ENCODE results near the gene RUFY2. TPM values are rescaled to one million over a fixed set of nuclear protein-coding genes. Genes with fewer than 3 reads are reported as not detected.

Gene RUFY2
- total RNA-seq, 4 donors from 2014 or later, result 12.4 to 43.3 (median 21.6) TPM

DNA sequence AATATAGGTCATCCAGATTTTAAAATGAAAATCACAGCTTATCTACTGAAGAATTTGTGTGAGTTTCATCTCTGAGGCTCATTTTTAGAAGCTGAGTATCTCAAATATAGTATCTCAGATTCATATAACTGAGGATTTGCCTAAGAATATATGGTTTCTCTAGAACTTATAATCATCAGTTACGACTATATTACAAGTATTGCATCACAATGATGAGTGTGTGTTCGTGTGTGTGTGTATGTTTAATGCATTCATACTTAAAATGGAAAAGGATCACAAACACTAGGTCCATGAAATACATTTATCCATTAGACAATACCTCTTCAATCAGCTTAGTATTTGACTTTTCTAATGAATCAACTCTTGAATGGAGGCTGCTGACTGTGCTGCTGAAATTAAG is 21.3 kb downstream of the RUFY2 start:
- WGBS, result 85% methylated on average over 2 of the region's 2 CpGs
- Histone ChIP-seq H3K4me1 (no peaks in the 10 kb centered on the region), H3K27ac (no peak overlapping the region), H3K27me3 (no peaks in the 10 kb centered on the region), H3K9me3 (no peaks in the 10 kb centered on the region), H3K36me3 (peaks cover 96% of the 10 kb centered on the region), H3K4me3 (no peak overlapping the region)
- DNase-seq (ENCODE audit: low spot score in 2 of 2), result no peak
- TF ChIP-seq EP300 (IDR thresholded peaks at IDR 0.05) (no peak), POLR2AphosphoS5 (IDR thresholded peaks at IDR 0.05) (no peak), POLR2A (IDR thresholded peaks at IDR 0.05) (no peak), CTCF (IDR thresholded peaks at IDR 0.05) (no peak)

DNA sequence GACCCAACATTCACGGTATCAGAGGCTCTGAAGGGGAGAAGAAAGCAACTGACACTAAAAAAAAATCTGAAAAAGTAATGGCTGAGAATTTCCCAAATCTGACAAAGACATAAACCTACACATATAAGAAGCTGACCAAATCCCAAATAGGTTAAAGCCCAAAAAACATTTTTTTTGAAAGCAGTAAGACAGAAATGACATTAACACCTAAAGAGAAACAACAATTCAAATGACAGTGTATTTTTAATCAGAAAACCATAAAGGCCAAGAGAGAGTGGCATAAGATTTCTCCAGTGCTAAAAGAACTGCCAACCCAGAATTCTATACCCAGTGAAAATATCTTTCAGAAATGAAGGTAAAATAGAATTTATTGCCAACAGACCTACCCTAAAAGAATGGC is 35.5 kb downstream of the RUFY2 start:
- no peak overlapping the region for H3K27ac ChIP-seq
- no peaks in the 10 kb centered on the region for H3K27me3 ChIP-seq
- H3K36me3 ChIP-seq, result peaks cover 59% of the 10 kb centered on the region
- DNase-seq (ENCODE audit: low spot score in 2 of 2), result no peak
- TF ChIP-seq EP300 (IDR thresholded peaks at IDR 0.05), result no peak
- no peaks in the 10 kb centered on the region for H3K9me3 ChIP-seq
- 95% methylated on average over 1 of the region's 1 CpG for WGBS
- no peaks in the 10 kb centered on the region for H3K4me1 ChIP-seq
- no peak overlapping the region for H3K4me3 ChIP-seq

GRCh38 chr10:68367121-68367520 is 40.0 kb downstream of the RUFY2 start:
- Histone ChIP-seq H3K4me3 (no peak overlapping the region), H3K27me3 (no peaks in the 10 kb centered on the region), H3K4me1 (no peaks in the 10 kb centered on the region), H3K36me3 (peaks cover 50% of the 10 kb centered on the region), H3K9me3 (no peaks in the 10 kb centered on the region), H3K27ac (no peak overlapping the region)
- DNase-seq (ENCODE audit: low spot score in 2 of 2), result no peak
- 83% methylated on average over 2 of the region's 2 CpGs for WGBS
- no peak for TF ChIP-seq EP300 (IDR thresholded peaks at IDR 0.05)
- TF ChIP-seq POLR2A (IDR thresholded peaks at IDR 0.05), result no peak
- TF ChIP-seq POLR2AphosphoS5 (IDR thresholded peaks at IDR 0.05), result no peak
- no peak for TF ChIP-seq CTCF (IDR thresholded peaks at IDR 0.05)

GRCh38 chr10:68366600-68366999 is 40.5 kb downstream of the RUFY2 start:
- TF ChIP-seq POLR2AphosphoS5 (IDR thresholded peaks at IDR 0.05), result no peak
- no peak for TF ChIP-seq CTCF (IDR thresholded peaks at IDR 0.05)
- Histone ChIP-seq H3K9me3 (no peaks in the 10 kb centered on the region), H3K27me3 (no peaks in the 10 kb centered on the region), H3K4me3 (no peak overlapping the region), H3K36me3 (peaks cover 50% of the 10 kb centered on the region), H3K27ac (no peak overlapping the region), H3K4me1 (no peaks in the 10 kb centered on the region)
- WGBS, result 98% methylated on average over 5 of the region's 5 CpGs
- no peak for DNase-seq (ENCODE audit: low spot score in 2 of 2)

DNA sequence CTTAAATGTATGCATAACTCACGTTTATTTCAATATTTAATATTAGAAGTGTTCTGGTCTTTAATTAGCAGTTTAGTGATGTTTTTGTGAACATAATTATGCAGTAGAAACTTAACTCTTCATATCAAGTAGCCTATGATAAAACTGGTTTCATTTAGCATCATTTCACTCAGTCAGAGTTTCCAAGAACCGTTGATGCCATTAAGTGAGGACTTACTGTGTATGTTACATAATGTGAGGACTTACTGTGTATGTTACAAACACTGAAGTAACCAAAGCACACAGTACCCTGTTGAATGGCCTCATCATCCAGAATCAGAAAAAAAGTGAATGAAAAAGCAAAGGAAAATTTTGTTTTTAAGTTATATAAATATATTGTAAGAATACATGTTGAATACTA is 41.5 kb downstream of the RUFY2 start:
- no peaks in the 10 kb centered on the region for H3K9me3 ChIP-seq
- no peak overlapping the region for H3K27ac ChIP-seq
- no peak for TF ChIP-seq POLR2A (IDR thresholded peaks at IDR 0.05)
- H3K4me1 ChIP-seq, result no peaks in the 10 kb centered on the region
- H3K36me3 ChIP-seq, result peaks cover 53% of the 10 kb centered on the region
- no peak for DNase-seq (ENCODE audit: low spot score in 2 of 2)
- H3K4me3 ChIP-seq, result no peak overlapping the region
- no peaks in the 10 kb centered on the region for H3K27me3 ChIP-seq
- 84% methylated on average over 2 of the region's 2 CpGs for WGBS

- no peaks in the 10 kb centered on the region for H3K27me3 ChIP-seq
- WGBS, result 66% methylated on average over 3 of the region's 3 CpGs
- H3K27ac ChIP-seq, result no peak overlapping the region
- H3K4me1 ChIP-seq, result no peaks in the 10 kb centered on the region
- no peak for TF ChIP-seq EP300 (IDR thresholded peaks at IDR 0.05)
- H3K4me3 ChIP-seq, result no peak overlapping the region
- H3K36me3 ChIP-seq, result peaks cover 49% of the 10 kb centered on the region
- no peak for DNase-seq (ENCODE audit: low spot score in 2 of 2)
- no peaks in the 10 kb centered on the region for H3K9me3 ChIP-seq
Measured at GRCh38 chr10:68364101-68364886, 42.8 kb downstream of the RUFY2 start.

DNA sequence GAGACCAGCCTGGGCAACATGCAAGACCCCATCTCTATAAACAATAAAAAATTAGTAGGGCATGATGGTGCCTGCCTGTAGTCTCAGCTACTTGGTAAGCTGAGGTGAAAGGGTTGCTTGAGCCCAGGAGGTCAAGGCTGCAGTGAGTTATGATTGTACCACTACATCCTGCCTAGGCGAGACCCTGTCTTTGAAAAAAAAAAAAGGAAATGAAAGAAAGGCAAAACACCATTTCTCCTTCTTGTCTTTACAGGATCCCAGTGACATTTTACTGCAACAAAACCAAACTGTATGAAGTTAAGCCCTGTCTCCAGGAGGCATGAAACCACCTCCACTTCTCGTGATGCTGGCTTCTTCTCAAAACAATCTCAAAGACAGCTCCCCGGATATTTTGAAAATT is 44.5 kb downstream of the RUFY2 start:
- 91% methylated on average over 3 of the region's 3 CpGs for WGBS
- Histone ChIP-seq H3K27ac (no peak overlapping the region), H3K9me3 (no peaks in the 10 kb centered on the region), H3K27me3 (no peaks in the 10 kb centered on the region), H3K36me3 (peaks cover 56% of the 10 kb centered on the region), H3K4me3 (no peak overlapping the region), H3K4me1 (no peaks in the 10 kb centered on the region)
- TF ChIP-seq EP300 (IDR thresholded peaks at IDR 0.05) (no peak), CTCF (IDR thresholded peaks at IDR 0.05) (no peak), POLR2A (IDR thresholded peaks at IDR 0.05) (no peak), POLR2AphosphoS5 (IDR thresholded peaks at IDR 0.05) (no peak)
- no peak for DNase-seq (ENCODE audit: low spot score in 2 of 2)
